Activated gamma-delta T cell treated with Interleukin-2 at 50 U/mL for 16 hours (primary cell): ENCODE results near the gene HPX.
A peak's percentile ranks its signal among the peaks of the same experiment; 100 is the strongest.

Experiments
- DNase-seq: peaks from one replicate; pipeline ENCODE4 v3.0.0-alpha.2; 2020

Gene HPX

GRCh38 chr11:6458352-6459098 is 17.7 kb upstream of the HPX start:
- no peak for DNase-seq

GRCh38 chr11:6457581-6458320 is 17.0 kb upstream of the HPX start:
- no peak for DNase-seq

GRCh38 chr11:6456361-6457073 is 15.7 kb upstream of the HPX start:
- DNase-seq: no peak

- no peak for DNase-seq
Measured at GRCh38 chr11:6455070-6455469, 14.3 kb upstream of the HPX start.

GRCh38 chr11:6453152-6453551 is 12.4 kb upstream of the HPX start:
- DNase-seq: no peak

- no peak for DNase-seq
Measured at GRCh38 chr11:6452219-6452618, 11.4 kb upstream of the HPX start.

- DNase-seq: no peak
Measured at GRCh38 chr11:6448574-6448973, 7.8 kb upstream of the HPX start.

- DNase-seq: peak; percentile 49
Measured at GRCh38 chr11:6443269-6444003, 2.6 kb upstream of the HPX start.

GRCh38 chr11:6442441-6442840 is 1.7 kb upstream of the HPX start:
- no peak for DNase-seq

GRCh38 chr11:6438979-6439571 is 1.7 kb downstream of the HPX start:
- peak; percentile 18 for DNase-seq

GRCh38 chr11:6437993-6438392 is 2.8 kb downstream of the HPX start:
- no peak for DNase-seq

GRCh38 chr11:6437423-6437822 is 3.4 kb downstream of the HPX start:
- no peak for DNase-seq

- DNase-seq: no peak
Measured at GRCh38 chr11:6433998-6434660, 6.7 kb downstream of the HPX start.

- DNase-seq: no peak
Measured at GRCh38 chr11:6431861-6432260, 8.9 kb downstream of the HPX start.

GRCh38 chr11:6427516-6427915 is 13.3 kb downstream of the HPX start:
- DNase-seq: no peak

GRCh38 chr11:6420677-6421076 is 20.1 kb downstream of the HPX start:
- DNase-seq: no peak

GRCh38 chr11:6419009-6419631 is 21.7 kb downstream of the HPX start, which contains the start of gene APBB1:
TSS of gene APBB1 (minus strand) at chr11:6419094. CDS start at chr11:6411347, 7,747 bp downstream.
- DNase-seq: peak; percentile 70

GRCh38 chr11:6418557-6419008 is 22.2 kb downstream of the HPX start:
- DNase-seq: no peak

- DNase-seq: no peak
Measured at GRCh38 chr11:6417907-6418556, 22.8 kb downstream of the HPX start.

GRCh38 chr11:6415797-6416196 is 25.0 kb downstream of the HPX start:
- DNase-seq: no peak

- no peak for DNase-seq
Measured at GRCh38 chr11:6414874-6415328, 25.9 kb downstream of the HPX start.
